GM23248 (cell line): ENCODE results near the gene LIMCH1. TPM values are rescaled to one million over a fixed set of nuclear protein-coding genes. Genes with fewer than 3 reads are reported as not detected.

Experiments used
- DNase-seq: peaks from one replicate; pipeline ENCODE4 v3.0.0-alpha.2; 2015
- H2AFZ ChIP-seq: fragments of 200-600 bp; sonication (generic); 2 replicates; pipeline ENCODE4 v1.6.1; 2016; ENCODE audit warnings: antibody characterized with exemption
- H3F3A ChIP-seq: fragments of 200-600 bp; sonication (generic); 2 replicates; pipeline ENCODE4 v1.6.1; 2016; ENCODE audit warnings: mild to moderate bottlenecking, antibody characterized with exemption, mixed run types; ENCODE audit not compliant: insufficient read depth
- H3K27ac ChIP-seq: fragments of 200-600 bp; sonication (generic); 2 replicates; pipeline ENCODE4 v1.5.1; 2016; ENCODE audit warnings: mild to moderate bottlenecking
- H3K27me3 ChIP-seq: fragments of 200-600 bp; sonication (generic); replicated peaks from 2 replicates; pipeline ENCODE4 v1.6.1; 2016; ENCODE audit warnings: mild to moderate bottlenecking; ENCODE audit not compliant: insufficient read depth
- H3K36me3 ChIP-seq: fragments of 200-600 bp; sonication (generic); 2 replicates; pipeline ENCODE4 v1.6.1; 2016; ENCODE audit warnings: low read depth, mild to moderate bottlenecking
- H3K4me1 ChIP-seq: fragments of 200-600 bp; sonication (generic); 2 replicates; pipeline ENCODE4 v1.6.1; 2016; ENCODE audit warnings: mild to moderate bottlenecking; ENCODE audit not compliant: insufficient read depth
- H3K4me2 ChIP-seq: fragments of 200-600 bp; sonication (generic); one replicate; pipeline ENCODE4 v1.6.1; 2016; ENCODE audit warnings: mild to moderate bottlenecking; ENCODE audit not compliant: unreplicated experiment
- H3K4me3 ChIP-seq: fragments of 200-600 bp; sonication (generic); 2 replicates; pipeline ENCODE4 v1.5.1; 2016; ENCODE audit warnings: mild to moderate bottlenecking
- H3K79me2 ChIP-seq: fragments of 200-600 bp; sonication (generic); 2 replicates; pipeline ENCODE4 v1.6.1; 2016; ENCODE audit warnings: mild to moderate bottlenecking; ENCODE audit not compliant: insufficient read depth
- H3K9ac ChIP-seq: fragments of 200-600 bp; sonication (generic); 2 replicates; pipeline ENCODE4 v1.6.1; 2016; ENCODE audit warnings: mild to moderate bottlenecking
- H3K9me2 ChIP-seq: fragments of 200-600 bp; sonication (generic); 2 replicates; pipeline ENCODE4 v1.6.1; 2016; ENCODE audit warnings: mixed run types, mild to moderate bottlenecking, moderate library complexity; ENCODE audit not compliant: insufficient read depth
- H3K9me3 ChIP-seq: fragments of 200-600 bp; sonication (generic); one replicate; pipeline ENCODE4 v1.6.1; 2017; ENCODE audit warnings: low read depth
- H4K20me1 ChIP-seq: fragments of 200-600 bp; sonication (generic); 2 replicates; pipeline ENCODE4 v1.6.0; 2016; ENCODE audit not compliant: insufficient read depth
- EZH2 ChIP-seq: fragments of 200-600 bp; sonication (generic); IDR thresholded peaks from 2 replicates; pipeline ENCODE4 v1.6.1; 2018; ENCODE audit warnings: antibody characterized with exemption, mild to moderate bottlenecking; ENCODE audit not compliant: insufficient read depth, poor library complexity, severe bottlenecking
- EZH2phosphoT487 ChIP-seq: fragments of 200-600 bp; sonication (generic); IDR thresholded peaks from 2 replicates; pipeline ENCODE4 v1.6.1; 2018; ENCODE audit warnings: antibody characterized with exemption, moderate library complexity, mild to moderate bottlenecking, low read depth; ENCODE audit not compliant: insufficient read depth
- WGBS, 2 experiments: methylation state at CpG; one replicate each; pipeline ENCODE4 v1.1.6; 2015 to 2017; ENCODE audit warnings: low lambda C conversion rate in 2 of 2, low coverage in 1 of 2; ENCODE audit errors: missing lambda C conversion rate in 2 of 2; 5-methylcytosine and 5-hydroxymethylcytosine counted together
- in situ Hi-C: fragments of 300-500 bp; cut with MboI; formaldehyde crosslinking; loops from 2 replicates; pipeline ENCODE4 v1.15.0; 2020
- polyA plus RNA-seq: library from polyadenylated mRNA; unstranded; fragments of >200 nt; fragmentation: Nextera tagmentation; extraction: Ambion mirVana; gene quantifications from 2 replicates; pipeline ENCODE4 v1.2.1, GENCODE V29; 2016
- total RNA-seq: library from RNA; depleted of rRNA; stranded (reverse); fragments of >200 nt; shearing (Covaris generic); gene quantifications from 2 replicates; pipeline ENCODE4 v1.2.3, GENCODE V29; 2014

The LIMCH1 gene
- total and polyA plus RNA-seq, 2 experiments from 2014 or later, result 17.4 to 22.2 TPM

GRCh38 chr4:41679991-41680390 lies 142.0 kb downstream of the LIMCH1 start:
- no peaks in the 10 kb centered on the region for H3K9me3 ChIP-seq
- H4K20me1 ChIP-seq, result no peaks in the 10 kb centered on the region
- DNase-seq, result no peak
- no peak overlapping the region for H3K27ac ChIP-seq
- no peaks in the 10 kb centered on the region for H3K36me3 ChIP-seq
- H3K79me2 ChIP-seq, result no peaks in the 10 kb centered on the region
- no peak overlapping the region for H2AFZ ChIP-seq
- no peaks in the 10 kb centered on the region for H3K4me1 ChIP-seq
- no peak overlapping the region for H3K4me2 ChIP-seq
- no peaks in the 10 kb centered on the region for H3K9me2 ChIP-seq
- 65 to 74% methylated on average over 4 of the region's 4 CpGs for WGBS, 2 experiments
- no peaks in the 10 kb centered on the region for H3F3A ChIP-seq
- TF ChIP-seq EZH2phosphoT487 (no peak), EZH2 (no peak)
- H3K27me3 ChIP-seq, result no peaks in the 10 kb centered on the region
- in situ Hi-C loops, result no loop called here
- no peak overlapping the region for H3K4me3 ChIP-seq
- H3K9ac ChIP-seq, result no peak overlapping the region

- H3K79me2 ChIP-seq, result no peaks in the 10 kb centered on the region
- H3K9me3 ChIP-seq, result no peaks in the 10 kb centered on the region
- H4K20me1 ChIP-seq, result no peaks in the 10 kb centered on the region
- no peak overlapping the region for H3K27ac ChIP-seq
- no peaks in the 10 kb centered on the region for H3F3A ChIP-seq
- WGBS, 2 experiments, result 74 to 79% methylated on average over 2 of the region's 2 CpGs
- no peaks in the 10 kb centered on the region for H3K4me1 ChIP-seq
- no peaks in the 10 kb centered on the region for H3K27me3 ChIP-seq
- in situ Hi-C loops, result no loop called here
- no peak for TF ChIP-seq EZH2
- TF ChIP-seq EZH2phosphoT487, result no peak
- no peaks in the 10 kb centered on the region for H3K36me3 ChIP-seq
- H3K4me2 ChIP-seq, result no peak overlapping the region
- H3K4me3 ChIP-seq, result no peak overlapping the region
- H2AFZ ChIP-seq, result no peak overlapping the region
- DNase-seq, result no peak
- no peak overlapping the region for H3K9ac ChIP-seq
- H3K9me2 ChIP-seq, result no peaks in the 10 kb centered on the region
These were observed 143.1 kb downstream of the LIMCH1 start for GRCh38 chr4:41681054-41681453.

GRCh38 chr4:41683326-41683725 lies 145.4 kb downstream of the LIMCH1 start:
- H3K9ac ChIP-seq, result no peak overlapping the region
- no peaks in the 10 kb centered on the region for H3K36me3 ChIP-seq
- in situ Hi-C loops, result no loop called here
- no peaks in the 10 kb centered on the region for H3K9me2 ChIP-seq
- H3K4me3 ChIP-seq, result no peak overlapping the region
- H4K20me1 ChIP-seq, result no peaks in the 10 kb centered on the region
- H3K4me1 ChIP-seq, result no peaks in the 10 kb centered on the region
- no peaks in the 10 kb centered on the region for H3F3A ChIP-seq
- H3K27ac ChIP-seq, result no peak overlapping the region
- no peaks in the 10 kb centered on the region for H3K27me3 ChIP-seq
- H2AFZ ChIP-seq, result no peak overlapping the region
- TF ChIP-seq EZH2phosphoT487 (no peak), EZH2 (no peak)
- H3K9me3 ChIP-seq, result no peaks in the 10 kb centered on the region
- H3K79me2 ChIP-seq, result no peaks in the 10 kb centered on the region
- DNase-seq, result peak; percentile 16
- no peak overlapping the region for H3K4me2 ChIP-seq

GRCh38 chr4:41686893-41687292 lies 148.9 kb downstream of the LIMCH1 start:
- H3K27me3 ChIP-seq, result no peaks in the 10 kb centered on the region
- H3K9me2 ChIP-seq, result no peaks in the 10 kb centered on the region
- H3K4me3 ChIP-seq, result no peak overlapping the region
- H4K20me1 ChIP-seq, result no peaks in the 10 kb centered on the region
- no peak overlapping the region for H2AFZ ChIP-seq
- in situ Hi-C loops, result no loop called here
- DNase-seq, result no peak
- no peaks in the 10 kb centered on the region for H3F3A ChIP-seq
- no peaks in the 10 kb centered on the region for H3K4me1 ChIP-seq
- 90 to 91% methylated on average over 8 of the region's 8 CpGs for WGBS, 2 experiments
- no peaks in the 10 kb centered on the region for H3K9me3 ChIP-seq
- TF ChIP-seq EZH2 (no peak), EZH2phosphoT487 (no peak)
- H3K27ac ChIP-seq, result no peak overlapping the region
- H3K4me2 ChIP-seq, result no peak overlapping the region
- H3K79me2 ChIP-seq, result no peaks in the 10 kb centered on the region
- H3K9ac ChIP-seq, result no peak overlapping the region
- no peaks in the 10 kb centered on the region for H3K36me3 ChIP-seq

- no peak for DNase-seq
- Histone ChIP-seq H4K20me1 (no peaks in the 10 kb centered on the region), H3F3A (no peaks in the 10 kb centered on the region), H3K4me2 (no peak overlapping the region), H3K9me3 (no peaks in the 10 kb centered on the region), H3K36me3 (no peaks in the 10 kb centered on the region), H3K4me3 (no peak overlapping the region), H3K79me2 (no peaks in the 10 kb centered on the region), H3K27me3 (no peaks in the 10 kb centered on the region), H3K4me1 (no peaks in the 10 kb centered on the region), H3K9me2 (no peaks in the 10 kb centered on the region), H2AFZ (no peak overlapping the region), H3K27ac (no peak overlapping the region), H3K9ac (no peak overlapping the region)
- no peak for TF ChIP-seq EZH2
- no peak for TF ChIP-seq EZH2phosphoT487
- in situ Hi-C loops, result no loop called here
- WGBS, 2 experiments, result 77 to 81% methylated on average over 5 of the region's 5 CpGs
These were observed 150.0 kb downstream of the LIMCH1 start for GRCh38 chr4:41687971-41688370.
